Activated T-helper 1 cell treated with Interleukin-2 at 50 U/mL for 16 hours (primary cell): Measurements from ENCODE around the gene SMIM11.
"Not testable (repeated sequence)": the region's sequence is repeated elsewhere in the genome, so short reads cannot be mapped to it uniquely, and the experiment has no call there.

ENCODE experiments used
- DNase-seq: peaks from one replicate; pipeline ENCODE4 v3.0.0-alpha.2; 2020; ENCODE audit warnings: low read depth

Gene SMIM11

DNA sequence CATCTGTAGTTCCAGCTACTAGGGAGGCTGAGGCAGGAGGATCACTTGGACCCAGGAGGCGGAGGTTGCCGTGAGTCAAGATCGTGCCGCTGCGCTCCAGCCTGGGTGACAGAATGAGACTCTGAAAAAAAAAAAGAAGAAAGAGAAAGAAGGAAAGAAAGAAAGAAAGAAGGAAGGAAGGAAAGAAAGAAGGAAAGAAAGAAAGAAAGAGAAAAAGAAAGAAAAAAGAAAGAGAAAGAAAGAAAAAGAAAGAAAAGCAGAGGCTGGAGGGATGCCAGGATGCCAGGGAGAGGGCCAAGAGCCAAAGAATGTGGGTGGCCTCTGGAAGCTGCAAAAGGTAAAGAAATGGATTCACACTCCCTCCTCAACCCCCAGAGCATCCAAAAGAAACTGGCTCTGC, 19.7 kb upstream of the SMIM11 start:
- DNase-seq = no peak

DNA sequence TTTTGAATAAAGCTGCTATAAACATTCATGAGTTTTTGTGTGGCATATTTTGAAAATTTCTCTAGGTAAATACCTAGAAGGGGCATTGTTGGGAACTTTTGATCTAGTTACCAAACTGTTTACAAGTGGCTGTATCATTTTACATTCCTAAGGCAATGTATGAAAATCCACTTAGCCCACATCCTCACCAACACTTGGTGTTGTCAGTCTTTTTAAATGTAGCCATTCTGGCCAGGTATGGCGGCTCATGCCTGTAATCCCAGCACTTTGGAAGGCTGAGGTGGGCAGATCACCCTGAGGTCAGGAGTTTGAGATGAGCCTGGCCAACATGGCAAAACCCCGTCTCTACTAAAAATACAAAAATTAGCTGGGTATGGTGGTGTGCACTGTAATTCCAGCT, 17.4 kb upstream of the SMIM11 start:
- DNase-seq = no peak

DNA sequence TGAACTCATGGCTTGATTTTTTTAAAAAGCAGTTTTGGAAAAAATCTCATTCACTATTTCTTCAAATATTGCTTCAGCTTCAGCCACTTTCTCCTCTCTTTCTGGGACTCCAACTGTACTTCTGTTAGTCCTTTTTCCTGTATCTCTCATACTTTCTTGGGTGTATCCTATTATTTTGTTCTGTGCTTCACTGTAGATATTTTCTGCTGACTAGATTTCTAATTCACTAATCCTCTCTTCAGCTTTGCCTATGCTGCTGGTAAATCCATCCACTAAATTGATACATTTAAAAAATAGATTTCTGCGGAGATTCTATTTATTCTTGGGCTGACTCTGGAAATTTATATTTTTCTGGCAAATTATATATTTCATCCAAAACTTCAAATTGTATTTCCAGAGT, 16.4 kb upstream of the SMIM11 start:
- DNase-seq = no peak

DNA sequence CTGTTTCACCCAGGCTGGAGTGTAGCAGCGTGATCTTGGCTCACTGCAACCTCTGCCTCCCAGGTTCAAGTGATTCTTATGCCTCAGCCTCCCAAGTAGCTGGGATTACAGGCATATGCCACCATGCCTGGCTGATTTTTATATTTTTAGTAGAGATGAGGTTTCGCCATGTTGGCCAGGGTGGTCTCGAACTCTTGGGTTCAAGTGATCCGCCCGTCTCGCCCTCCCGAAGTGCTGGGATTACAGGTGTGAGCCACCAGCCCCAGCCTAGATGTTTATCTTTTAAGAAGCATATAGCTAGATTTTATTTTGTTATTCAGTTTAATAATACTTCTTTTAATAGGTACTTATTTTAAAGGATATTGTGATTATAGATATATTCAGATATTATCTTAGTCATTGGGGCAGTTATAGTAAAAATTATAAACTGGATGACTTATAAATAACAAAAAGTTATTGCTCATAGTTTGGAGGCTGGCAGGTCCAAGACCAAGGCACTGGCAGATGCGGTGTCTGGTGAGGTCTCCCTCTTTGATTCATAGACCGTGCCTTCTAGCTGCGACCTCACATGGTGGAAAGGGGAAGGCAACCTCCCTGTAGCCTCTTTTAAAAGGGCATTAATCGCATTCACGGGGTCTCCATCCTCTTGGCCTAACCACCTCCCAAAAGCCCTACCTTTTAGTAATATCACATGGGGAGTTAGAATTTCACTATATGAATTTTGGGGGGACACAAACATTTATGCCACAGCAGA, 14.6 kb upstream of the SMIM11 start:
- DNase-seq = no peak

DNA sequence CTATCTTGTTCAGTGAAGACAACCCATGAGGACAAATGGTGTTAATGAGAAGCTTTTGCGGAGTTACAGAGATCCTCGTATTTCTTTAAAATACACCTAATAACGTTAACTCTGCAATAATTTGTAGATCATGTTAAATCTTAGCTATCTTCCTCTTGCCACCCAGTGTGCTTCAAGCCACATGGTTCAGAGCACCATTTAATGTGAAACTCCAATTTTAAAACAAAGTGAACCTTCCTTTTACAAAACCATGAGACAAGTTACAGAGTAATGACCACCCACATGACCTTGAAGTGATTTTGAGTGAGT, 13.2 kb upstream of the SMIM11 start:
- no peak for DNase-seq

DNA sequence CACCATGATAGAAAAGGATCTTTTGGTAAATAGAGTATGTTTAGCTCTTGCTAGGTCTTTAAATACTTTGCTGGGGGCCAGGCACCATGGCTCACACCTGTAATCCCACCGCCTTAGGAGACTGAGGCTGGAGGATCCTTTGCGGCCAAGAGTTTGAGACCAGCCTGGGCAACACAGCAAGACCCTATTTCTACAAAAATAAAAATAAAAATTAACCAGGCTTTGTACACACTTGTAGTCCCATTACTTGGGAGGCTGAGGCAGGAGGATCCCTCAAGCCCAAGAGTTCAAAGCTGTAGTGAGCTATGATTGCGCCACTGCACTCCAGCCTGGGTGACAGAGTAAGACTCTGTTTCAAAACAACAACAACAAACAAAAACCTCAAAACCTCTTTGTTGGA, 12.6 kb upstream of the SMIM11 start:
- no peak for DNase-seq

DNA sequence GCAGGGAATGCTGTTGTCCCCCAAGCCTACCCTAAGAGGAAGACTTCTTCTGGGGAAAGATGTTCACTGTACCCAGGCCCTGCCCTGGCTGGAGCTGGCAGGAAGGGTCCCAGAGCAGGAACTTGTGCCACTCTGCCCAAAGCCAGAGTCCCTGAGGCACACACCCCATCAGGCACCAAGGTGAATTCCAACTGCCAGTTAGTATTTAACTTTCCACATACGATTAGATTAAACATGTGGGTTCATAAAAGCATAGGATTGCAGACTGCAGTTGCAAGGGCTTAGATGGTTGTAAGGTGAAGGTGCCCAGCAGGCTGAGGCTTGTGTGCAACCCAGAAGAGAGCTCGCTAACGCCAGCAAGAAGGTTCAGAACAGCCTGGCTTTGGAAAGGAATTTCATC, 11.6 kb upstream of the SMIM11 start, which contains the start of gene KCNE2:
Gene KCNE2, plus strand, starts transcription at position 274 of the 400 bp plus-strand sequence. CDS start 6,473 bp downstream, outside the sequence.
- no peak for DNase-seq

DNA sequence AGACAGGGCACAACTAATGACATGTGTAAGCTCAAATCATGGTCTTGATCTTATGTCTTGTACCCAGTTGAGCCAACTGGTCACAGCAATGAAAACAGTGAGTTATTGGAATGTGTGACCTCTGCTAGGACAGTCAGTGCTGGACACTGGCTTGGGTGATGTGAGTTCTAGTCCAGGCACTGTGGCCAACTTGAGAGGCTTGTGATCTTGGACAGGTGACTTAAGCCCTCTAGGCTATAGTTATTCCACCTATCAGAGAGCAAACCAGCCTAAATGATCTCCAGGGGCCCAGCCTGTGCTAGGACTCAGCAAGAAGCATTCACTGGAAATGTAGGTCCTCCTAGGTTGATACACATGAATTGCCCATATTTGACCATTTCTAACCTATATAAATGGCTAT, 10.4 kb upstream of the SMIM11 start:
- no peak for DNase-seq

DNA sequence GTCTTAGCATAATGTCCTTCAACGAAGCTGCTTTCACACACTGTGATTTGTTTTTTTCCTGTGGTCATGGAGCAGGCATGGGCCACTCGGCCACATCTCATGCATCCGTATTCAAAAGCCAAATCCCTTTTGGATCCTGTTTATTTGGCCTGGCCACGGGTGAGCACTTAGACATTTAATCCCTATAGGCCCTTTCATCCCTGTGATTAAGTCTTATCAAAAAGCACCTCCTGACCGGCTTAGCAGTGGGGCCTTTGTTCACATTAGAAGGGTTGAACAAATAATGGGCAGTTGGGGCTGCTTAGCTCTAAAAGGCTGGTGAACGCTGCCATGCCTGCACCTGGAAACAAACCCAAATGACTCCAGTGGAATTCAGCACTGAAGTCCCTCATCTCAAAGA, 9.5 kb upstream of the SMIM11 start:
- DNase-seq = no peak

DNA sequence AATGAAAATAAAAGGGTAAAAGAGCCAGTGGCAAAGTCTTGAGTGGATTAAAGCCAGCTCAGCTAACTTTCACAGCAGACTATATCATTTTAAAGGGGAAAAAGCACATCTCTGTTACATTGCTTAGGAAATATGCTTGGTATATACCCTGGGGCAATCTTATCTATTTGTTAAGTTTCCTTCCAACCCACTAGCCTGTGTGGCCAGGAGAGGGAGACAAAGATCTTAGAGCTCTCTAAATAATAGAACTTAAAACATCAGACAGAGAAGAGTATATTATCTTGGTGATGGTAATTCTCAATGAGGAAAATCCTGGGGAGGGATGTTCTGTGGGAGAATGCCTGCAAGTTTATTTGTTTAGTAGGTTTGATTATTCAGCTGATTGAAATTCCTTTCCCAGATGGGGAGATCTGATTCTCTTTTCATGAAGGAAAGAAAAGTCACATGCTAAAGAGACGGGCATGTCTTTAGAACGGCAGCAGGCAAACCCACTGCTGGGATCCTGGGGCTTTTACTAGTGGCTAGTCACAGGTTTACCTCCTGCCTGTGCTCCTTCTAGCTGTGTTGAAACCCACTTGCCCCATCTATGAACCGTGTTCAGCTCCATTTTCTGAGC, 7.9 kb upstream of the SMIM11 start:
- DNase-seq = no peak

DNA sequence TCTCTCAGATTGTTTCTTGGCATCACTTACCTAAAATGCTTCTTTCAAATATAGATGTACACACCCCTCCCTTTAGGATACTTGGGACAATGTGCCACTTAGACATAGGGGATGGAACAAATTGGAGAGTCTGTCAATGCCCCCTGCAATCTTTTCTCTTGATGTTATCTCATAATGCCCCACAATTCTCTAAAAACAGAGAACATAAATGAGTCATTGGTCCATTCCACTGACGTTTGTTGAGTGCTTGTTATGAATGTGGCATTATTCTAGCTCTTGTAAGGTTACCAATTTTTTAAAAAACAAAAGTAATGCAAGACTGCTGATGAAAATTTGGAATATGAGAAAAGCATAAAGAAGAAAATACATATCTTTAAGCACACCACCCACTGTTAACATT, 5.6 kb upstream of the SMIM11 start:
- no peak for DNase-seq

DNA sequence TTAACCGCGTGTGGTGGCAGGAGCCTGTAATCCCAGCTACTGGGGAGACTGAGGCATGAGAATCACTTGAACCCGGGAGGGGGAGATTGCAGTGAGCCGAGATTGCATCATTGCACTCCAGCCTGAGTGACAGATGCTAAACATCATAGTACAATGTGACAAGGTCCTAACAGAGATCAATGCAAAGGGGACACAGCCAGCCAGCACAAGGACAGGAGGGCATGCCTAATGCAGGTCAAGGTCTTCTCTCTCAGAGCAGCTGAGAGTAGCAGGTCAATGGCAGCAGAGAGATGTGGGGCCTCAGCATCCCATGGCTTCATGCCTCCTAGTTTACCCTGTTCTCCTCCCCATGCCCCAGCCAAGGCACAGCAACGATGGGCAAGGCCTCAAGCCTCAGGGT, 3.0 kb upstream of the SMIM11 start:
- DNase-seq = no peak

DNA sequence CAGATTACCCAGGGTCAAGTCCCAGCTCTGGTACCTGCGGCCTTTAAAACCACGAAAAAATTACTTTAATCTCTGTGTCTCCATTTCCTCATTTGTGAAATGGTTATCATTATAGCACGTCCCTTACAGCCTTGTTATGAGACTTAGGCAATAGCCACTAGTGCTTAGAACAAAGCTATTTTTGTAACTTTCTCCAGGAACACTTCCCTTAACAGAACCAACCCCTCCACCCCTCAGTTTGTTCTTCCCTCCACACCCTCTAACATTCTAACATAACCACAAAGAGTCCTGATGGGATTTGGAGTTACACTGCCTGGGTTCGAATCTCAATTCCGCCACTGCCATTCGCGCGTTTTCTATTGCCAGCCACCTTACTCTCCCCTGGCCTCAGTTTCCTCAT, 845 bp upstream of the SMIM11 start:
- not testable (repeated sequence) for DNase-seq

DNA sequence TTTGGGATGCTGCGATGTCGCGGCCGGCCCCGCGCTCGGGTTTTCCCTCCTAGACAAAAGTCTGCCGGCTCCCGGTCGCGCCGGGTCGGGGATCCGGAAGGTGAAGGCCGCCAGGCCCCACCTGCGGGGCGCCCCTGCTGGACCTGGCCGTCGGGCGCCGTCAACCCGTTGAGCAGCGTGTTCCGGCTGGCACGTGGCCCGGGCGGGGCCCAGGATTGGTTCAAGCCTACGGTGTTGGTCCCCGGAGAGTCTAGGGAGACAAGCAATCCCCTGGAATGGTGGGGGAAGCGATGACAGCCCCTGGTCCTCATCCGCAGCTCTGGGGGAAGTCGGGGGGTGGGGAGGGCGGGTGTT, 289 bp downstream of the SMIM11 start:
- DNase-seq = not testable (repeated sequence)

DNA sequence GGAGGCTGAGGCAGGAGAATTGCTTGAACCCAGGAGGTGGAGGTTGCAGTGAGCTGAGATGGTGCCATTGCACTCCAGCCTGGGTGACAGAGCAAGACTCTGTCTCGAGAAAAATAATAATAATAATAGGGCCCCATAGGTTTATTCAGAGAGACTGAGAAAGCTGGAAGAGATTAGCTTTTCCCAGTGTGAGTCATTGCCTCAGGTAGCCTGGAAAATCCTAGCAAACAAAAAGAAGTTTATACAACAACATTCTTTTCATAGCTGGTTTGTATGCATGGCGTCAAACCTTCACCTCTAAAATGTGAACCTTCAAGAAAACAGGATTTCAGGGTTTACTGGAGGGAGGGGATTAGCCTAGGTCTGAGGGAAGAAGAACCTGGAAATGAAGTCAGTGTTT, 7.8 kb downstream of the SMIM11 start:
- not testable (repeated sequence) for DNase-seq

DNA sequence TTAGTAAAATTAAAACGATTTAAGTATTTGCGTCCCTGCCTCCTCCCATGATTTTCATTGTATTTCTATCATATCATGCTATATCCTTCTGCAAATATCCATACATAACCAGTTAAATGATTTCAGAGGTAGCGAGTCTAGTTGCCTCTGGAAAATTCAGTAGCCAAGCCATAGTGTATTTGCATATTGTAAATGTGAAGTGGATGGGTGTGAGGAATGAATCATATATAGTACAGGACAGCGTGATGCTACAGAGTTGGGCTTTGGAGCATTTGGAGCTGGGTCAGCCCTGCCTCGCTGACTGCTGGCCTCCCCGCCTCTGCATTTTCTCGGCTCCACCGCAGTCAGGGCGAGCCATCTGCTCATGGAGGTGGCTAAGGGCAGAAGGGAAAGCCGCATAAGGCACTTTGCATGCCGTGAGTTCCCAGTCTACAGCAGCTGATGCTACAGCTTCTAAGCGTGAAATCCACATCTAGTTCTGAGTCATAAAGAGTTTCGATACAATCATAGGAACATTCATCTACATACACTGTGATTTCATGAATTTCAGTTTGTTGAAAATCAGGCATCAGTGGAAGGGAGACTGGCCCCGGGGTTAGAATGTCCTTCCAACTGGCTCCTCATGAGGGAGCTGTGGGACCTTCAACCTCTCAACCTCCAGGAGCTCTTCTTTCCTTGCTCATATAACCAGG, 8.6 kb downstream of the SMIM11 start:
- not testable (repeated sequence) for DNase-seq

DNA sequence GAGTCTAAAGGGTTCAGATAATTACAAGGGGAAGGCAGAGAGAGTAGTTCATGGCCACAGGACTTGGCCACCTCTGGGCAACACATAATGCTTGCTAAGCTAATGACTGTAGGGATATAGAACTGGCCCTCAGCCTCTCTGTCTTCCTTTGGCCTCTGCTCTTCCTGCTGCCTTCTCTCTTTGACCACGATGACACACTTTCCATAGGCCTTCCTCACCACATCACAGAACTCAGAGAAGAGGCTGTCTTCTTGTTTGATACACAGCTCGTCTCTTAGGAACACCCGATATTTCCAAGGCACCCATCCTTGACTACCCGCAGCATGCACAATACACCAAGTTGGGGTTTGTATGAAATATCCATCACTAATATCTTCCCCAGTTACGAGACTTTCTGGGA, 25.2 kb downstream of the SMIM11 start:
- not testable (repeated sequence) for DNase-seq

DNA sequence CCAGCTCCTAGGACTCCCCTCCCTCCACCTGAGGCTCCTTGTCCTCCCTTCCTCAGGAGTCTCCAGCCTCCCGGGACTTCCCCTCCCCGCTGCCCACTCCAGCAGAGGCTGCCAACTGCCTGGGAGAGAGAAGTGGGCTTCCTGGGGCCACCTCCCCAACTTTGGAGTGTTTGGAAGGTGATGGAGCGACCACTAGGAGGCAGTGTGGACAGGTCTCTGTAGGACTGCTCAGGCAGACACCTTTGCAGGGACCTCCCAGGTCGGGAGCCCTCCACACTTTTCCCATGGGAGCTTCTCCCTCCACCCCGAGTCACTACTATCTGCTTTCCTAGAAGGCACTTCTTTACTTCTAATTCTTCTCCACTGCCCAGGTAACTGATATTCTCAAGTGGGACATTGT, 29.4 kb downstream of the SMIM11 start:
- DNase-seq = not testable (repeated sequence)

DNA sequence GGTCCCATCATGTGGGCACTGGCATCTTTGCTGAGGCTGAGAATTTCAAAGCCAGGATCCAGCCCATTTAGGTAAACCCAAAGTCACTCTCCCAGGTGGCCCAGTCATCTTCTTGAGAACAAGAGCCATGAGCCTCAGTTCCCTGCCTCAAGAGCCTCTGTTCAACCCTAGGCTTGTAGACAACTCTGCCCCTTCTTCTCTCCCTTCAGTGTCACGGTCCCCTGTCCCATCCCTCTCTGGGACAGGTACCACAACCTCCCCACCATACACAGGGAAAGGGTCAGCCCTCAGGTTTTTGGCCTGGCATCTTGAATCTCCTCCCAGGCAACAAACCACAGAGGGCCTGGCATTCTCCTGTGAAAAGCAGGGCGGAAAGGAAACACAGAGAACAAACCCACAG, 30.4 kb downstream of the SMIM11 start:
- DNase-seq = not testable (repeated sequence)

DNA sequence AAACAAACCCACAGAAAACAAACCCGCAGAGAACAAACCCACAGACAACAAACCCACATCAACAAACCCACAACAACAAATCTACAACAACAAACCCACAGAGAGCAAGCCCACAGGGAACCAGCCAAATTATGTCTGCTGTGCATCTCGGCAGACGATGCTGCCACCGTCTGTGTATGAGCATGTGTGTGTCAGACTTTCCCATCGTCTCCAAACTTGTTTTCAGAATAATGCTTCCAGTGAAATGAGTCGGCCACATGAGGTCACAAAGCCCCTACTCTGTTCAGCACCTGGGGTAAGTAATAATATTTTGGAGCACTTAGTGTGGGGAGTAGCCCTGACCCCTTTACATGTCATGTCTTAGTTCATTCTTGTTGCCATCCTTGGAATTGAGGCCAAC, 30.8 kb downstream of the SMIM11 start:
- DNase-seq = not testable (repeated sequence)

DNA sequence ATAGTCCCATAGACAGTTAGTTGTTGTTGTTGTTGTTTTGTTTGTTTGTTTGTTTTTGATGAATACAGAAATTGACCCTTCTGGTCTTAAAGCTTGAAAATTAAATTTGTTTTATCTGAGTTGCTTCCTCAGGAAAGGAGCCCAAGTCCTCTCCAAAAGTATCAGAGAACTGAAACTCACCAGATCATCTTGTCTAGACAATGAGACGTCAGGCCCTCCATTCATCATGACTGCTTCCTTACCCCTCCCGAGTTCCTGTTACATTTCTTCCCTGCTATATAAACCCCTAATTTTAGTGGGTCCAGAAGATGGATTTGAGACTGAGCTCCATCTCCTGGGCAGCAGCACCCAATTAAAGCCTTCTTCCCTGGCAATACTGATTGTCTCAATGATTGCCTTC, 31.4 kb downstream of the SMIM11 start:
- DNase-seq = not testable (repeated sequence)

DNA sequence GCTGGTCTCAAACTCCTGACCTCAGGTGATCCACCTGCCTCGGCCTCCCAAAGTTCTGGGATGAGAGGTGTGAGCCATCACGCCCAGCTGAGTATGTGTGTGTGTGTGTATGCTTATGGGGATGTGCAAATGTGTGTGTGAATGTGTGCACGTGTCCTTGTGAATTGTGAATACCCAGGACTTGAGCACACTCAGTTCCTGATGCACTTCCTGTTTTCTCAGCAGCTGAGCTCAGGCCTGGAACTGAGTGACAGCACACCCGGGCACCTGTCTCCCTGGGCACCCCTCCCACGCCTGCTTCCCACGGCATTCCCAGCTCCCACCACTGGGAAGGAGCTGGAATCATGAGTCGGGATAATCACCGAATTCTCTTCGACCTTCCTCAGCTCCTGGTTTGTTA, 32.0 kb downstream of the SMIM11 start:
- not testable (repeated sequence) for DNase-seq

DNA sequence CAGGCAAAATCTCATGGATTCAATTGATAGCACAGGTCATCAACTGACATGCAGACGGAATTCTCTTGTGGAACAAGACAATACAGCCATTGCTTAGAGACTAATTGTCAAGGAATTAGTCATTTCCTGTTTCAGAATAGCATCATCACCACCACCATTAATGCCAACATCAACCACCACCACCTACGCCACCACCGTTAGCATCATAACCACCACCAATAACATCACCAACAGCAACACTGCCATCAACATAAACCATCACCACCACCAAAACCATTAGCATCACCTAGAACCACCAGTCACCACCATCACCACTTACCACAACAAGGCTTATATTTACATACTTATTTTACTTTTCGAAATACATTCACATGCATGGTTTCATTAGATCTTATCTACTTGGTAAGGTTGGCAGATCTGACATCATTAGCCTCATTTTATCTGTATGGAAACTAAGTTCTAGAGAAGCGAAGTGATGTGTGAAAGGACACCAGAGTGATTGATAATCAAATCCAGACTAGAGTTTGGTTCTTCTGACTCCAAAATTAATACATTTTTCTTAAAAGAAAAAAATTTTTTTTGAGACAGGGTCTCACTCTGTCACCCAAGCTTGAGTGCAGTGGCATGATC, 42.3 kb downstream of the SMIM11 start:
- not testable (repeated sequence) for DNase-seq
